Activated naive CD4-positive, alpha-beta T cell treated with anti-CD3 and anti-CD28 coated beads, Interleukin-2, amount 50 U/mL, for 24 hours (primary cell): ENCODE results near the gene ST6GALNAC1.
"Not testable (repeated sequence)": the region's sequence is repeated elsewhere in the genome, so short reads cannot be mapped to it uniquely, and the experiment has no call there.

Experiments used
- H3K27ac Mint-ChIP-seq: one replicate; pipeline ENCODE4 v1.8.0; 2021; ENCODE audit warnings: mild to moderate bottlenecking, mixed read lengths
- H3K27me3 Mint-ChIP-seq: one replicate; pipeline ENCODE4 v1.8.0; 2021; ENCODE audit warnings: mixed read lengths
- H3K36me3 Mint-ChIP-seq: one replicate; pipeline ENCODE4 v1.8.0; 2021; ENCODE audit warnings: mixed read lengths
- H3K4me1 Mint-ChIP-seq: one replicate; pipeline ENCODE4 v1.8.0; 2021; ENCODE audit warnings: mixed read lengths
- H3K4me3 Mint-ChIP-seq: one replicate; pipeline ENCODE4 v1.8.0; 2021; ENCODE audit warnings: mild to moderate bottlenecking, mixed read lengths
- H3K9me3 Mint-ChIP-seq: one replicate; pipeline ENCODE4 v1.8.0; 2021; ENCODE audit warnings: mixed read lengths

ST6GALNAC1 gene

GRCh38 chr17:76612977-76613851, 30.3 kb downstream of the ST6GALNAC1 start:
- Mint-ChIP-seq H3K27ac (no peak overlapping the region), H3K4me1 (no peaks in the 10 kb centered on the region), H3K9me3 (no peaks in the 10 kb centered on the region)

GRCh38 chr17:76612465-76612864, 31.1 kb downstream of the ST6GALNAC1 start:
- Mint-ChIP-seq H3K27me3 (no peaks in the 10 kb centered on the region), H3K4me1 (no peaks in the 10 kb centered on the region), H3K4me3 (no peak overlapping the region), H3K36me3 (no peaks in the 10 kb centered on the region), H3K27ac (no peak overlapping the region), H3K9me3 (no peaks in the 10 kb centered on the region)

More at GRCh38 chr17:76612977-76613851, 30.3 kb downstream of the ST6GALNAC1 start:
- no peaks in the 10 kb centered on the region for H3K27me3 Mint-ChIP-seq
- H3K36me3 Mint-ChIP-seq, result no peaks in the 10 kb centered on the region
- no peak overlapping the region for H3K4me3 Mint-ChIP-seq

DNA sequence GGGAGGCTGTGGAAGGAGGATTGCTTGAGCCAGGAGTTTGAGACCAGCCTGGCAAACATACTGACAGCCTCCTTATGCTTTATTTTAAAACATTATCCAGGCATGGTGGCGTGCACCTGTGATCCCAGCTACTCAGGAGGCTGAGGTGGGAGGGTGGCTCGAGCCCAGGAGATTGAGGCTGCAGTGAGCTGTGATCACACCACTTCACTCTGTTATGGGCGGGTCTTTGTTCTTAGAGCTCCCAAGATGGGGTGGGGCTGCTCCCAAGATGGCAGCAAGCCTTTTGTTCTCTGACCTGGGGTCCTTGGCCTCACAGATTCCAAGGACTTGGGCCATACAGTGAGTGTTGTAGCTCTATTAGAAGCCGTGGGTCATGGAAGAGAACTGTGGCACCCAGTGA, 31.8 kb downstream of the ST6GALNAC1 start:
- H3K4me3 Mint-ChIP-seq, result no peak overlapping the region
- H3K4me1 Mint-ChIP-seq, result no peaks in the 10 kb centered on the region
- H3K27me3 Mint-ChIP-seq, result no peaks in the 10 kb centered on the region
- H3K36me3 Mint-ChIP-seq, result no peaks in the 10 kb centered on the region
- H3K27ac Mint-ChIP-seq, result no peak overlapping the region
- H3K9me3 Mint-ChIP-seq, result no peaks in the 10 kb centered on the region

GRCh38 chr17:76611080-76611749, 32.3 kb downstream of the ST6GALNAC1 start:
- H3K27ac Mint-ChIP-seq, H3K4me3 Mint-ChIP-seq, H3K27me3 Mint-ChIP-seq, H3K4me1 Mint-ChIP-seq, H3K9me3 Mint-ChIP-seq, H3K36me3 Mint-ChIP-seq: not testable (repeated sequence)

GRCh38 chr17:76606685-76607084, 36.9 kb downstream of the ST6GALNAC1 start:
- H3K27ac Mint-ChIP-seq, H3K36me3 Mint-ChIP-seq, H3K27me3 Mint-ChIP-seq, H3K4me3 Mint-ChIP-seq, H3K9me3 Mint-ChIP-seq: not testable (repeated sequence)
- peaks cover 10% of the 10 kb centered on the region for H3K4me1 Mint-ChIP-seq

- no peak overlapping the region for H3K27ac Mint-ChIP-seq
- peaks cover 2% of the 10 kb centered on the region for H3K27me3 Mint-ChIP-seq
- H3K36me3 Mint-ChIP-seq, result peaks cover 2% of the 10 kb centered on the region
- peaks cover 21% of the 10 kb centered on the region for H3K4me1 Mint-ChIP-seq
- H3K4me3 Mint-ChIP-seq, result no peak overlapping the region
- H3K9me3 Mint-ChIP-seq, result no peaks in the 10 kb centered on the region
Measured at GRCh38 chr17:76601065-76601464, 42.5 kb downstream of the ST6GALNAC1 start.

DNA sequence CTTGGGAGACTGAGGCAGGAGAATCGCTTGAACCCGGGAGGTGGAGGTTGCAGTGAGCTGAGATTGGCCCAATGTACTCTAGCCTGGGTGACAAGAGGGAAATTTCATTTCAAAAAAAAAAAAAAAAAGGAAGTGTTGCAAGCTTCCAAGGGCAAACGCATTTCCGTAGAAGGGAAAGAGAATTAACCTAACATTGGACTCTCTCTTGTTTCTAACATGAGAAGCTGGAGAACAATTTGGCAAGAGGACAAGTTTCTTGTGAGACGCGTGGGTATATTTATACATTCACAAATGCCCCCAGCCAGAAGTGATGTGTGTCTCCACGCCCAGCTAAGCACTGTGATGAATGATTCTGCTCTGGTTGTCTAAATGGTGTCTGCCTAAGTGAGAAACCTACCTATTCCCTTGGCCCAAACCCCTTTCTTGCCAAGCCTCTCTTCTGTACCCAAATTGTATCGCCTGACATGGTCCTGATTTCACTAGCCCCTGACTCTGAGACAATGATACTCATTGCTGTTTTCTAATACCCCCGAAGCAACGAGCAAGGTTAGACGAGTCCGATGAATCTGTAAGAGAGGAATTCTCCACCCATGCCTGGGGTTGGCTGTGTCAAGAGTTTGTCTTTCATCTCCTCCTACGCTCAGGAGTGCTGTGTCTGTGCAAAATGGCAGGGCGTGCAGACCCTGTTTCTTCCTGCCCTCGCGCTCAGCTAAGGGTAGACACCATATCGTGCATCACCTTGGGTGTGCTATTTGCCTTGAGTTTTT, 43.7 kb downstream of the ST6GALNAC1 start:
- H3K9me3 Mint-ChIP-seq, result no peaks in the 10 kb centered on the region
- H3K27ac Mint-ChIP-seq, result no peak overlapping the region
- peaks cover 2% of the 10 kb centered on the region for H3K36me3 Mint-ChIP-seq
- H3K27me3 Mint-ChIP-seq, result peaks cover 5% of the 10 kb centered on the region
- peaks cover 21% of the 10 kb centered on the region for H3K4me1 Mint-ChIP-seq
- H3K4me3 Mint-ChIP-seq, result no peak overlapping the region

- Mint-ChIP-seq H3K27me3 (peaks cover 6% of the 10 kb centered on the region), H3K4me1 (peaks cover 19% of the 10 kb centered on the region), H3K27ac (no peak overlapping the region), H3K9me3 (no peaks in the 10 kb centered on the region), H3K4me3 (no peak overlapping the region), H3K36me3 (peaks cover 2% of the 10 kb centered on the region)
Measured at GRCh38 chr17:76598004-76598439, 45.5 kb downstream of the ST6GALNAC1 start.

- Mint-ChIP-seq H3K36me3 (no peaks in the 10 kb centered on the region), H3K27me3 (peaks cover 6% of the 10 kb centered on the region), H3K4me1 (peaks cover 16% of the 10 kb centered on the region), H3K4me3 (no peak overlapping the region), H3K27ac (no peak overlapping the region), H3K9me3 (no peaks in the 10 kb centered on the region)
Measured at GRCh38 chr17:76597156-76598003, 46.2 kb downstream of the ST6GALNAC1 start.

DNA sequence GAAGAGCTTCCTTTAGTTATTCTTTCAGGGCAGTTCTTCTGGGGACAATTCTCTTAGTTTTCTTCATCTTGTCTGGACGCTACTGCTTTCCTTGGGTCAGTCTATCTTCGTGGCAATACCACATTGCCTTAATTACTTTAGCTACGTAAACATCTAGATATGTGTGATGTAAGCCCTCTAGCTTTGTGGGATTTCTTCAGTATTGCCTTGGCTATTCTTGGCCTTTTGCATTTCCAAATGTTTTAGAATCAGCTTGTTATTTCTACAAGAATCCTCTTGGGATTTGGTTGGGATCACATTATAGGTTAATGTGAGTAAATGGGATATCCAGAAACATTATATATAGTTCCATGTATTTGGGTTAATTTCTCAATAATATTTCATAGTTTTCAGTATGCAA, 48.9 kb downstream of the ST6GALNAC1 start:
- no peak overlapping the region for H3K4me3 Mint-ChIP-seq
- H3K4me1 Mint-ChIP-seq, result no peaks in the 10 kb centered on the region
- no peaks in the 10 kb centered on the region for H3K9me3 Mint-ChIP-seq
- H3K36me3 Mint-ChIP-seq, result no peaks in the 10 kb centered on the region
- H3K27ac Mint-ChIP-seq, result no peak overlapping the region
- peaks cover 8% of the 10 kb centered on the region for H3K27me3 Mint-ChIP-seq

DNA sequence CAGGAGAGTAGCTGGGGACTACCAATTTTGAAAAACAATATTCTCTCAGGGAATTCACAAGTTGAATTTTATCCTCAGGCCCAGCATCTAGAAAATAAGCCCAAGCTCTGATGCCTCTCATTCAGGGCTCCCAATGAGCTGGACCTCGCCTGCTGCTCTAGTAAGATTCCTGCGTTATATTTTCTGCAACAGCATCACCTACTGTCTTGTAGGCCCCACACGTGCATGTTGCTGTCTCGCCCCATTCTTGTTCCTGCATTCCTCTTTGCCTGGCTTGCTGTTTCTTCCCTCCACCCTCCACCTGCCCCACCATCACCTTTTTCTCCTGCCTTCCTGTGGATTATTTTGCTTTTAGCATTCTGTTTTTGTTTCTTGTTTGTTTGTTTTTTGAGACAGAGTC, 49.6 kb downstream of the ST6GALNAC1 start:
- Mint-ChIP-seq H3K27me3 (peaks cover 13% of the 10 kb centered on the region), H3K4me3 (no peak overlapping the region)

GRCh38 chr17:76593384-76593826, 50.2 kb downstream of the ST6GALNAC1 start:
- Mint-ChIP-seq H3K9me3 (no peaks in the 10 kb centered on the region), H3K4me1 (no peaks in the 10 kb centered on the region), H3K4me3 (no peak overlapping the region), H3K27ac (no peak overlapping the region), H3K36me3 (peaks cover 3% of the 10 kb centered on the region), H3K27me3 (peaks cover 17% of the 10 kb centered on the region)

More for the DNA sequence above, 49.6 kb downstream of the ST6GALNAC1 start:
- Mint-ChIP-seq H3K9me3 (no peaks in the 10 kb centered on the region), H3K4me1 (no peaks in the 10 kb centered on the region), H3K36me3 (no peaks in the 10 kb centered on the region), H3K27ac (no peak overlapping the region)

DNA sequence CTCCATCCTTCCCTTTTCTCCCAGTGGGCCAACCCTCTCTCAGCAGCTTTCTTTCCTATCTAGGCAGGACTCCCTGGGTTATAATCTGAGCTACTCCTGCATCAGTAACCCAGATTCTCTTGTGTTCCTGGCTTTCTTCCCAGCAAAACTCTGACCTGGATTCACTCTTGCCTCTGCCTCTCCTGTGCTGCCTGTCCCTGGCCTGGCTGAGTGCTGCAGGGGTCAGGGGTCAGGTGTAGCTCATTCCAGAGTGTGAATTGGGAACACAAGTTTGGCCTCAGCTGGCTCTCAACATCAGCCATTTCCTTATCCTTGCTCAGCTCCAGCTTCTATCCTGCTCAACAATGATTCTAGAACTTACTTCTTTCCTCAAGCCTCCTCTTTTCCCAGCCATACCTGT, 55.4 kb downstream of the ST6GALNAC1 start:
- H3K4me1 Mint-ChIP-seq, result peaks cover 8% of the 10 kb centered on the region
- H3K4me3 Mint-ChIP-seq, result no peak overlapping the region
- H3K27me3 Mint-ChIP-seq, result peaks cover 29% of the 10 kb centered on the region
- peaks cover 5% of the 10 kb centered on the region for H3K36me3 Mint-ChIP-seq
- no peaks in the 10 kb centered on the region for H3K9me3 Mint-ChIP-seq
- H3K27ac Mint-ChIP-seq, result no peak overlapping the region

DNA sequence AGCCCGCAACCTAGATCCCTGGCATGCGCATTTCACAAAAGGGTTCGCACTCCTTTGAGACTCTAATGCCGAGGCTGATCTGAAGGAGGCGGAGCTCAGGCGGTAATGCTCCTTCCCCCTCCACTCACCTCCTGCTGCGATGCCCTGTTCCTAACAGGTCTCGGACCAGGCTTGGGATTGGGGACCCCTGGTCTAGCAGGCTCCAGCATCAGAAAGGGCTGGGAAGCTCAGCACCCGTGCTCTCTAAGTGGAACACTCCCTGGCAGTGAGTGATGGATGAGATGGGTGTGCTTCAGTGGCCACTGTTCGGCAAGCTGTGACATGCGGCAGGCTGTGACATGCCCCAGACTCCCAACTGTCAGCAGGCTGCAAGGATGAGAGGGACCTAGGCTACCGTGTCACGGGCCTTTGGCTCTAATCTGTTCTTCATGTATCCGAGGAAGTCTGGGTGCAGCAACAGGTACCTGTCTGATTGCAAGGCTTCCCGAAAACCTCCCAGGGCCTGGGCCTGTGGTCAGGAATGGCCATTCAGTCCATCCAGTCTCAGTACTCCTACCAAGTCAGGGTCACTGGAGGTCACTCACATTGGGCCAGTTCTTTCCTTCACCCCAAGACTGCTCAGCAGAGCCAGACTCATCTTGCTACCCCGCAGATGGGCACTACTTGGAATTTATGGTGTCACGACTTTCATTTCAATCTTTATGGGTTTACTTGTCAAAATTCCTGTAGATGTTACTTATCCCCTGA, 56.6 kb downstream of the ST6GALNAC1 start:
- no peaks in the 10 kb centered on the region for H3K9me3 Mint-ChIP-seq
- no peak overlapping the region for H3K27ac Mint-ChIP-seq
- H3K4me1 Mint-ChIP-seq, result peaks cover 8% of the 10 kb centered on the region
- H3K27me3 Mint-ChIP-seq, result peaks cover 35% of the 10 kb centered on the region
- peaks cover 5% of the 10 kb centered on the region for H3K36me3 Mint-ChIP-seq
- peak overlapping the region; percentile 8 for H3K4me3 Mint-ChIP-seq
